HEK293 (cell line): ENCODE results near the gene GRAMD1B.

Experiments
- CTCF ChIA-PET: fragments of 350-600 bp; formaldehyde crosslinking; extraction: SDS; loops from one replicate; lab custom pipeline; 2021; ENCODE audit warnings: antibody characterized with exemption; lab: Yijun Ruan, JAX
- POLR2A ChIA-PET: fragments of 300-600 bp; formaldehyde crosslinking; extraction: SDS; loops from one replicate; lab custom pipeline; 2020; ENCODE audit warnings: antibody characterized with exemption, inconsistent platforms; lab: Yijun Ruan, JAX
- H3K27ac ChIP-seq: fragments of 200-500 bp; sonication (Bioruptor generic); 2 replicates; pipeline ENCODE4 v1.5.1; 2014; ENCODE audit warnings: low read depth, low read length, control low read depth, inconsistent platforms; ENCODE audit errors: extremely low read depth
- H3K36me3 ChIP-seq, 2 experiments: fragments of 200-500 bp in 1 of 2; sonication (Bioruptor generic) in 1 of 2; 1 replicate in 1 of 2; 2 replicates in 1 of 2; pipeline ENCODE4 v1.5.1; 2014 to 2017; ENCODE audit warnings: inconsistent platforms in 2 of 2, low read length in 2 of 2; ENCODE audit not compliant: control insufficient read depth in 2 of 2, insufficient read depth in 1 of 2
- H3K4me1 ChIP-seq: fragments of 200-500 bp; sonication (Bioruptor generic); 2 replicates; pipeline ENCODE4 v1.5.1; 2014; ENCODE audit warnings: mild to moderate bottlenecking, low read length, inconsistent platforms; ENCODE audit not compliant: control insufficient read depth, insufficient read depth
- H3K4me3 ChIP-seq: 2 replicates; pipeline ENCODE4 v1.5.1; 2011; ENCODE audit warnings: low read depth, mild to moderate bottlenecking, control low read depth, low read length, moderate library complexity
- H3K9me3 ChIP-seq: fragments of 200-500 bp; sonication (Bioruptor generic); 2 replicates; pipeline ENCODE4 v1.5.1; 2014; ENCODE audit warnings: low read depth, low read length, inconsistent platforms; ENCODE audit not compliant: control insufficient read depth, insufficient read depth
- BCL11B ChIP-seq: fragments of 450-650 bp; formaldehyde crosslinking; IDR thresholded peaks from 2 replicates; pipeline ENCODE4 v1.5.1; 2016; ENCODE audit warnings: low read depth, missing biosample characterization, missing genetic modification characterization
- HOXC10 ChIP-seq: sonication (generic); formaldehyde crosslinking; IDR thresholded peaks from 2 replicates; pipeline ENCODE4 v1.8.1; 2023; ENCODE audit warnings: mild to moderate bottlenecking, missing genetic modification reagents
- KLF8 ChIP-seq: fragments of 450-650 bp; formaldehyde crosslinking; IDR thresholded peaks from 2 replicates; pipeline ENCODE4 v1.5.1; 2016; ENCODE audit warnings: missing biosample characterization, missing genetic modification characterization
- MZF1 ChIP-seq: fragments of 450-650 bp; formaldehyde crosslinking; IDR thresholded peaks from 2 replicates; pipeline ENCODE4 v1.5.1; 2017; ENCODE audit warnings: missing biosample characterization, missing genetic modification characterization, borderline replicate concordance
- TCF7L2 ChIP-seq: IDR thresholded peaks from 2 replicates; pipeline ENCODE4 v1.6.1; 2011; ENCODE audit warnings: low read depth, mild to moderate bottlenecking, inconsistent platforms, low read length, moderate library complexity, borderline replicate concordance
- ZNF132 ChIP-seq: fragments of 450-650 bp; formaldehyde crosslinking; IDR thresholded peaks from 2 replicates; pipeline ENCODE4 v1.5.1; 2017; ENCODE audit warnings: missing biosample characterization, missing genetic modification characterization, borderline replicate concordance
- ZNF157 ChIP-seq: fragments of 450-650 bp; formaldehyde crosslinking; IDR thresholded peaks from 2 replicates; pipeline ENCODE4 v1.5.1; 2016; ENCODE audit warnings: missing biosample characterization, missing genetic modification characterization
- ZNF239 ChIP-seq: fragments of 450-650 bp; formaldehyde crosslinking; IDR thresholded peaks from 2 replicates; pipeline ENCODE4 v1.5.1; 2016; ENCODE audit warnings: missing biosample characterization, missing genetic modification characterization
- ZNF266 ChIP-seq: fragments of 450-650 bp; formaldehyde crosslinking; IDR thresholded peaks from 2 replicates; pipeline ENCODE4 v1.5.1; 2016; ENCODE audit warnings: missing biosample characterization, missing genetic modification characterization, low read depth
- ZNF529 ChIP-seq: fragments of 450-650 bp; formaldehyde crosslinking; IDR thresholded peaks from 2 replicates; pipeline ENCODE4 v1.5.1; 2017; ENCODE audit warnings: missing genetic modification characterization, missing biosample characterization; ENCODE audit not compliant: insufficient replicate concordance
- ZNF548 ChIP-seq: fragments of 450-650 bp; formaldehyde crosslinking; IDR thresholded peaks from 2 replicates; pipeline ENCODE4 v1.5.1; 2016; ENCODE audit warnings: missing biosample characterization, missing genetic modification characterization
- ZNF555 ChIP-seq: fragments of 450-650 bp; formaldehyde crosslinking; conservative IDR thresholded peaks from 2 replicates; pipeline ENCODE4 v1.5.1; 2017; ENCODE audit warnings: missing biosample characterization, mild to moderate bottlenecking, missing genetic modification characterization, inconsistent platforms
- ZNF610 ChIP-seq: fragments of 450-650 bp; formaldehyde crosslinking; IDR thresholded peaks from 2 replicates; pipeline ENCODE4 v1.5.1; 2016; ENCODE audit warnings: missing biosample characterization, missing genetic modification characterization, borderline replicate concordance
- ZNF623 ChIP-seq: fragments of 450-650 bp; formaldehyde crosslinking; IDR thresholded peaks from 2 replicates; pipeline ENCODE4 v1.5.1; 2016; ENCODE audit warnings: missing biosample characterization, missing genetic modification characterization
- ZNF624 ChIP-seq: fragments of 450-650 bp; formaldehyde crosslinking; IDR thresholded peaks from 2 replicates; pipeline ENCODE4 v1.5.1; 2017; ENCODE audit warnings: missing biosample characterization, missing genetic modification characterization
- ZNF707 ChIP-seq: fragments of 450-650 bp; formaldehyde crosslinking; IDR thresholded peaks from 2 replicates; pipeline ENCODE4 v1.5.1; 2016; ENCODE audit warnings: missing biosample characterization, missing genetic modification characterization
- ZNF785 ChIP-seq: fragments of 450-650 bp; formaldehyde crosslinking; IDR thresholded peaks from 2 replicates; pipeline ENCODE4 v1.5.1; 2016; ENCODE audit warnings: missing biosample characterization, missing genetic modification characterization
- ZSCAN16 ChIP-seq: fragments of 450-650 bp; formaldehyde crosslinking; IDR thresholded peaks from 2 replicates; pipeline ENCODE4 v1.5.1; 2016; ENCODE audit warnings: missing biosample characterization, missing genetic modification characterization
- ZSCAN23 ChIP-seq: fragments of 450-650 bp; formaldehyde crosslinking; IDR thresholded peaks from 2 replicates; pipeline ENCODE4 v1.5.1; 2016; ENCODE audit warnings: missing biosample characterization, missing genetic modification characterization
- TF ChIP-seq, protein P1 (sequence below): fragments of 450-650 bp; formaldehyde crosslinking; conservative IDR thresholded peaks from 2 replicates; pipeline ENCODE4 v1.5.1; 2016; ENCODE audit warnings: low read depth, missing biosample characterization, missing genetic modification characterization
- TF ChIP-seq, protein P2 (sequence below): fragments of 450-650 bp; formaldehyde crosslinking; IDR thresholded peaks from 2 replicates; pipeline ENCODE4 v1.5.1; 2017; ENCODE audit warnings: missing biosample characterization, missing genetic modification characterization
- TF ChIP-seq, protein P3 (sequence below): fragments of 450-650 bp; formaldehyde crosslinking; IDR thresholded peaks from 2 replicates; pipeline ENCODE4 v1.5.1; 2016; ENCODE audit warnings: missing biosample characterization, missing genetic modification characterization, low read depth
- TF ChIP-seq, protein P4 (sequence below): fragments of 450-650 bp; IDR thresholded peaks from 2 replicates; pipeline ENCODE4 v1.5.1; 2018; ENCODE audit warnings: missing biosample characterization, missing genetic modification characterization
- TF ChIP-seq, protein P5 (sequence below): fragments of 450-650 bp; formaldehyde crosslinking; IDR thresholded peaks from 2 replicates; pipeline ENCODE4 v1.5.1; 2016; ENCODE audit warnings: missing biosample characterization, missing genetic modification characterization, borderline replicate concordance

Gene GRAMD1B

DNA sequence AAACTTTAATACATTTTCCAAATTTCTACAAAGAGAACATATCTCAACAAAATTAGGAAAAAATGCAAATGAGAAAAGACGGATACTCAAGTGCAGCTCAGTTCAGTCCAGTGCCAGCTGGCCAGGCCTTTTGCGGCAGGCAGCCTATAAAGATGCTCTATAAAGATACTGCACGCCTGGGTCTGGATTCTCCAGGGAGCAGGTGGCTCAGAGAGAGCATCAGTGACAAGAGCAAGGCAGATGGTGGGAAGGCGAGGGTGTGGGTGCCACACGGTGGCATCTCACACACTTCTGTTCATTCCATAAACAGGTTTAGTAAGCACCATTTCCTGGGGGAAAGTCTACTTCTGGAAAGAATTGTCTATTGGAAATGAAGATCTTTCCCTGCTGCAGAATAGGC, 242.5 kb downstream of the GRAMD1B start:
- CTCF ChIA-PET = interaction anchor here (0.6 to 1.0 kb wide), 3 partner anchors 32 to 1066 kb away, joined by 3 to 5 read pairs (median 5); no protein-coding TSS in a partner anchor
- no peaks in the 10 kb centered on the region for H3K9me3 ChIP-seq
- H3K27ac ChIP-seq = no peak overlapping the region
- H3K36me3 ChIP-seq = no peaks in the 10 kb centered on the region
- TF ChIP-seq ZNF157 (tag by site-specific recombination) (no peak), BCL11B (tag by site-specific recombination) (no peak), ZSCAN16 (tag by site-specific recombination) (no peak), ZNF555 (tag by site-specific recombination) (no peak), ZNF132 (no peak), ZNF610 (tag by site-specific recombination) (no peak), MZF1 (tag by site-specific recombination) (no peak)
- TF ChIP-seq, protein P1, sequence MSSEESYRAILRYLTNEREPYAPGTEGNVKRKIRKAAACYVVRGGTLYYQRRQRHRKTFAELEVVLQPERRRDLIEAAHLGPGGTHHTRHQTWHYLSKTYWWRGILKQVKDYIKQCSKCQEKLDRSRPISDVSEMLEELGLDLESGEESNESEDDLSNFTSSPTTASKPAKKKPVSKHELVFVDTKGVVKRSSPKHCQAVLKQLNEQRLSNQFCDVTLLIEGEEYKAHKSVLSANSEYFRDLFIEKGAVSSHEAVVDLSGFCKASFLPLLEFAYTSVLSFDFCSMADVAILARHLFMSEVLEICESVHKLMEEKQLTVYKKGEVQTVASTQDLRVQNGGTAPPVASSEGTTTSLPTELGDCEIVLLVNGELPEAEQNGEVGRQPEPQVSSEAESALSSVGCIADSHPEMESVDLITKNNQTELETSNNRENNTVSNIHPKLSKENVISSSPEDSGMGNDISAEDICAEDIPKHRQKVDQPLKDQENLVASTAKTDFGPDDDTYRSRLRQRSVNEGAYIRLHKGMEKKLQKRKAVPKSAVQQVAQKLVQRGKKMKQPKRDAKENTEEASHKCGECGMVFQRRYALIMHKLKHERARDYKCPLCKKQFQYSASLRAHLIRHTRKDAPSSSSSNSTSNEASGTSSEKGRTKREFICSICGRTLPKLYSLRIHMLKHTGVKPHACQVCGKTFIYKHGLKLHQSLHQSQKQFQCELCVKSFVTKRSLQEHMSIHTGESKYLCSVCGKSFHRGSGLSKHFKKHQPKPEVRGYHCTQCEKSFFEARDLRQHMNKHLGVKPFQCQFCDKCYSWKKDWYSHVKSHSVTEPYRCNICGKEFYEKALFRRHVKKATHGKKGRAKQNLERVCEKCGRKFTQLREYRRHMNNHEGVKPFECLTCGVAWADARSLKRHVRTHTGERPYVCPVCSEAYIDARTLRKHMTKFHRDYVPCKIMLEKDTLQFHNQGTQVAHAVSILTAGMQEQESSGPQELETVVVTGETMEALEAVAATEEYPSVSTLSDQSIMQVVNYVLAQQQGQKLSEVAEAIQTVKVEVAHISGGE (tag by site-specific recombination) = no peak
- TF ChIP-seq, protein P2, sequence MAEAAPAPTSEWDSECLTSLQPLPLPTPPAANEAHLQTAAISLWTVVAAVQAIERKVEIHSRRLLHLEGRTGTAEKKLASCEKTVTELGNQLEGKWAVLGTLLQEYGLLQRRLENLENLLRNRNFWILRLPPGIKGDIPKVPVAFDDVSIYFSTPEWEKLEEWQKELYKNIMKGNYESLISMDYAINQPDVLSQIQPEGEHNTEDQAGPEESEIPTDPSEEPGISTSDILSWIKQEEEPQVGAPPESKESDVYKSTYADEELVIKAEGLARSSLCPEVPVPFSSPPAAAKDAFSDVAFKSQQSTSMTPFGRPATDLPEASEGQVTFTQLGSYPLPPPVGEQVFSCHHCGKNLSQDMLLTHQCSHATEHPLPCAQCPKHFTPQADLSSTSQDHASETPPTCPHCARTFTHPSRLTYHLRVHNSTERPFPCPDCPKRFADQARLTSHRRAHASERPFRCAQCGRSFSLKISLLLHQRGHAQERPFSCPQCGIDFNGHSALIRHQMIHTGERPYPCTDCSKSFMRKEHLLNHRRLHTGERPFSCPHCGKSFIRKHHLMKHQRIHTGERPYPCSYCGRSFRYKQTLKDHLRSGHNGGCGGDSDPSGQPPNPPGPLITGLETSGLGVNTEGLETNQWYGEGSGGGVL (tag by site-specific recombination) = no peak
- no peaks in the 10 kb centered on the region for H3K4me1 ChIP-seq
- POLR2A ChIA-PET = interaction anchor here (2.4 kb wide), 1 partner anchor 18 kb away, joined by 5 read pairs; the partner anchor contains the start of gene SCN3B
- H3K4me3 ChIP-seq = no peak overlapping the region

DNA sequence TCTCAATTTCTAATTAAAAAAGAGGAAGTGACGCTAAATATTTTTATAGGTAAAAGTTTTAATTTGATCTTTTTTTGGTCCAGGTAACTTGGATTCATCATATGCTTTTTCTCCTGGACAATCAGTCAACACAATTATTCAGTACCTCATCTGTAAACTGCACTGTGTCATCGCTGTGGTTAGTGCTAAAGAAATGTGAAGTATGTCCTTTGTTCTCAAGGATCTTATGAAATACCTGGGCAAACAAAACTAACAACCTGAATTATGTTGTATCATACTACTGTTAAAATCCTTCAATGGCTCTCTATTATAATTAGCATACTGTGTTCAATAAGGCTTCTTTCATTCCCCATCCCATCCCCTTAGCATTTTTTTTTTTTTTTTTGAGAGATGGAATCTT, 244.2 kb downstream of the GRAMD1B start:
- H3K36me3 ChIP-seq = no peaks in the 10 kb centered on the region
- no peak overlapping the region for H3K27ac ChIP-seq
- CTCF ChIA-PET = interaction anchor here (0.7 kb wide), 1 partner anchor 33 kb away, joined by 3 read pairs; no protein-coding TSS in a partner anchor
- POLR2A ChIA-PET = no interaction called here
- H3K4me1 ChIP-seq = no peaks in the 10 kb centered on the region
- no peaks in the 10 kb centered on the region for H3K9me3 ChIP-seq
- no peak overlapping the region for H3K4me3 ChIP-seq
- TF ChIP-seq ZNF707 (tag by site-specific recombination) = no peak
- TF ChIP-seq ZNF624 (tag by site-specific recombination) = no peak
- no peak for TF ChIP-seq ZNF623 (tag by site-specific recombination)
- TF ChIP-seq, protein P3, sequence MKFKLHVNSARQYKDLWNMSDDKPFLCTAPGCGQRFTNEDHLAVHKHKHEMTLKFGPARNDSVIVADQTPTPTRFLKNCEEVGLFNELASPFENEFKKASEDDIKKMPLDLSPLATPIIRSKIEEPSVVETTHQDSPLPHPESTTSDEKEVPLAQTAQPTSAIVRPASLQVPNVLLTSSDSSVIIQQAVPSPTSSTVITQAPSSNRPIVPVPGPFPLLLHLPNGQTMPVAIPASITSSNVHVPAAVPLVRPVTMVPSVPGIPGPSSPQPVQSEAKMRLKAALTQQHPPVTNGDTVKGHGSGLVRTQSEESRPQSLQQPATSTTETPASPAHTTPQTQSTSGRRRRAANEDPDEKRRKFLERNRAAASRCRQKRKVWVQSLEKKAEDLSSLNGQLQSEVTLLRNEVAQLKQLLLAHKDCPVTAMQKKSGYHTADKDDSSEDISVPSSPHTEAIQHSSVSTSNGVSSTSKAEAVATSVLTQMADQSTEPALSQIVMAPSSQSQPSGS (tag by site-specific recombination) = no peak
- TF ChIP-seq, protein P4, sequence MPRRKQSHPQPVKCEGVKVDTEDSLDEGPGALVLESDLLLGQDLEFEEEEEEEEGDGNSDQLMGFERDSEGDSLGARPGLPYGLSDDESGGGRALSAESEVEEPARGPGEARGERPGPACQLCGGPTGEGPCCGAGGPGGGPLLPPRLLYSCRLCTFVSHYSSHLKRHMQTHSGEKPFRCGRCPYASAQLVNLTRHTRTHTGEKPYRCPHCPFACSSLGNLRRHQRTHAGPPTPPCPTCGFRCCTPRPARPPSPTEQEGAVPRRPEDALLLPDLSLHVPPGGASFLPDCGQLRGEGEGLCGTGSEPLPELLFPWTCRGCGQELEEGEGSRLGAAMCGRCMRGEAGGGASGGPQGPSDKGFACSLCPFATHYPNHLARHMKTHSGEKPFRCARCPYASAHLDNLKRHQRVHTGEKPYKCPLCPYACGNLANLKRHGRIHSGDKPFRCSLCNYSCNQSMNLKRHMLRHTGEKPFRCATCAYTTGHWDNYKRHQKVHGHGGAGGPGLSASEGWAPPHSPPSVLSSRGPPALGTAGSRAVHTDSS (tag by site-specific recombination) = no peak
- TF ChIP-seq ZNF548 (tag by site-specific recombination) = no peak
- TF ChIP-seq HOXC10 (CRISPR knock-in tag) = no peak
- TF ChIP-seq ZSCAN23 = no peak
- no peak for TF ChIP-seq ZNF785
- no peak for TF ChIP-seq ZNF529 (tag by site-specific recombination)
- TF ChIP-seq ZNF132 = no peak
- TF ChIP-seq, protein P5, sequence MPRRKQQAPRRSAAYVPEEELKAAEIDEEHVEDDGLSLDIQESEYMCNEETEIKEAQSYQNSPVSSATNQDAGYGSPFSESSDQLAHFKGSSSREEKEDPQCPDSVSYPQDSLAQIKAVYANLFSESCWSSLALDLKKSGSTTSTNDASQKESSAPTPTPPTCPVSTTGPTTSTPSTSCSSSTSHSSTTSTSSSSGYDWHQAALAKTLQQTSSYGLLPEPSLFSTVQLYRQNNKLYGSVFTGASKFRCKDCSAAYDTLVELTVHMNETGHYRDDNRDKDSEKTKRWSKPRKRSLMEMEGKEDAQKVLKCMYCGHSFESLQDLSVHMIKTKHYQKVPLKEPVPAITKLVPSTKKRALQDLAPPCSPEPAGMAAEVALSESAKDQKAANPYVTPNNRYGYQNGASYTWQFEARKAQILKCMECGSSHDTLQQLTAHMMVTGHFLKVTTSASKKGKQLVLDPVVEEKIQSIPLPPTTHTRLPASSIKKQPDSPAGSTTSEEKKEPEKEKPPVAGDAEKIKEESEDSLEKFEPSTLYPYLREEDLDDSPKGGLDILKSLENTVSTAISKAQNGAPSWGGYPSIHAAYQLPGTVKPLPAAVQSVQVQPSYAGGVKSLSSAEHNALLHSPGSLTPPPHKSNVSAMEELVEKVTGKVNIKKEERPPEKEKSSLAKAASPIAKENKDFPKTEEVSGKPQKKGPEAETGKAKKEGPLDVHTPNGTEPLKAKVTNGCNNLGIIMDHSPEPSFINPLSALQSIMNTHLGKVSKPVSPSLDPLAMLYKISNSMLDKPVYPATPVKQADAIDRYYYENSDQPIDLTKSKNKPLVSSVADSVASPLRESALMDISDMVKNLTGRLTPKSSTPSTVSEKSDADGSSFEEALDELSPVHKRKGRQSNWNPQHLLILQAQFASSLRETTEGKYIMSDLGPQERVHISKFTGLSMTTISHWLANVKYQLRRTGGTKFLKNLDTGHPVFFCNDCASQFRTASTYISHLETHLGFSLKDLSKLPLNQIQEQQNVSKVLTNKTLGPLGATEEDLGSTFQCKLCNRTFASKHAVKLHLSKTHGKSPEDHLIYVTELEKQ (tag by site-specific recombination) = no peak
- TF ChIP-seq TCF7L2 = no peak
- no peak for TF ChIP-seq KLF8 (tag by site-specific recombination)
- TF ChIP-seq ZNF239 = no peak
- no peak for TF ChIP-seq ZNF266 (tag by site-specific recombination)
